ENCODE results near the gene EIF2D.
A peak's percentile ranks its signal among the peaks of the same experiment; 100 is the strongest.
"Not testable (repeated sequence)": the region's sequence is repeated elsewhere in the genome, so short reads cannot be mapped to it uniquely, and the experiment has no call there.

EIF2D gene

DNA sequence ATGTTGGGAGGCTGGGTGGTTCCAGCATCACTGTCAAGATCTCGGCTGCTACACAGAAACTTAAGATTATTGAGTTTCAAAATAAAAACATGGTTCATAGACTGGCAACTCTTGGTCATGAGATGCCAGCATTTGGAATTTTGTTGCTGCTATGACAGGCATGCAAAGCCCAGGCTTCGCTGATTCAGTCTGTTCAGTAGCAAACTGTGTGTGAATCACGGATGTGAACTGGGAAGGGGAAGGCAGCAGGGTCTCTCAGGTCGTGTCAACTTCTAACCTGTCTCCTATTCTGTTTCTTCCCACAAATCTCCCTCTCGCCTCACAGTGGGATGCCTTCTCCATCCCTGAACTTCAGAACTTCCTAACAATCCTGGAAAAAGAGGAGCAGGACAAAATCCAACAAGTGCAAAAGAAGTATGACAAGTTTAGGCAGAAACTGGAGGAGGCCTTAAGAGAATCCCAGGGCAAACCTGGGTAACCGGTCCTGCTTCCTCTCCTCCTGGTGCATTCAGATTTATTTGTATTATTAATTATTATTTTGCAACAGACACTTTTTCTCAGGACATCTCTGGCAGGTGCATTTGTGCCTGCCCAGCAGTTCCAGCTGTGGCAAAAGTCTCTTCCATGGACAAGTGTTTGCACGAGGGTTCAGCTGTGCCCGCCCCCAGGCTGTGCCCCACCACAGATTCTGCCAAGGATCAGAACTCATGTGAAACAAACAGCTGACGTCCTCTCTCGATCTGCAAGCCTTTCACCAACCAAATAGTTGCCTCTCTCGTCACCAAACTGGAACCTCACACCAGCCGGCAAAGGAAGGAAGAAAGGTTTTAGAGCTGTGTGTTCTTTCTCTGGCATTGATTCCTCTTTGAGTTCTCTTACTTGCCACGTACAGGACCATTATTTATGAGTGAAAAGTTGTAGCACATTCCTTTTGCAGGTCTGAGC, 25.5 kb downstream of the EIF2D start:
- no peak for DNase-seq (ENCODE audit: low spot score)

DNA sequence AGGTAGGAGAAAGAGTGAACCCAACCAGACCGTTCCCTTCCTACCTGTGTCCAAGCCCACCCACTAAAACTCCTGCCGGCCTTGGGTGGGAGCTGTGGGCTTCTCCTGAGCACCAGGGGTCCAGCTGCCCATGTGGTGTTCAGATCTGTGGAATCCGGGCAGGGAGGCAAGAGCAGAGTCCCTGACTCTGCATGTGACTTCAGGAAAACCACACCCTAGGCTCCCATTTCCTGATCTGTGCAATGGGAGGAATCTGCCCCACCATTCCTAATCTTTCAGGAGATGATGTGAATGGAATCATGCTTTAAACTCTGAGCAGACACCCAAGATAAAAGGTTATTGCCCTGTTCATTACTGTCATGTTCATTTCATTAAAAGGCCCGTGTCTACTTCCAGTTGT, 27.6 kb downstream of the EIF2D start:
- DNase-seq (ENCODE audit: low spot score) = no peak

DNA sequence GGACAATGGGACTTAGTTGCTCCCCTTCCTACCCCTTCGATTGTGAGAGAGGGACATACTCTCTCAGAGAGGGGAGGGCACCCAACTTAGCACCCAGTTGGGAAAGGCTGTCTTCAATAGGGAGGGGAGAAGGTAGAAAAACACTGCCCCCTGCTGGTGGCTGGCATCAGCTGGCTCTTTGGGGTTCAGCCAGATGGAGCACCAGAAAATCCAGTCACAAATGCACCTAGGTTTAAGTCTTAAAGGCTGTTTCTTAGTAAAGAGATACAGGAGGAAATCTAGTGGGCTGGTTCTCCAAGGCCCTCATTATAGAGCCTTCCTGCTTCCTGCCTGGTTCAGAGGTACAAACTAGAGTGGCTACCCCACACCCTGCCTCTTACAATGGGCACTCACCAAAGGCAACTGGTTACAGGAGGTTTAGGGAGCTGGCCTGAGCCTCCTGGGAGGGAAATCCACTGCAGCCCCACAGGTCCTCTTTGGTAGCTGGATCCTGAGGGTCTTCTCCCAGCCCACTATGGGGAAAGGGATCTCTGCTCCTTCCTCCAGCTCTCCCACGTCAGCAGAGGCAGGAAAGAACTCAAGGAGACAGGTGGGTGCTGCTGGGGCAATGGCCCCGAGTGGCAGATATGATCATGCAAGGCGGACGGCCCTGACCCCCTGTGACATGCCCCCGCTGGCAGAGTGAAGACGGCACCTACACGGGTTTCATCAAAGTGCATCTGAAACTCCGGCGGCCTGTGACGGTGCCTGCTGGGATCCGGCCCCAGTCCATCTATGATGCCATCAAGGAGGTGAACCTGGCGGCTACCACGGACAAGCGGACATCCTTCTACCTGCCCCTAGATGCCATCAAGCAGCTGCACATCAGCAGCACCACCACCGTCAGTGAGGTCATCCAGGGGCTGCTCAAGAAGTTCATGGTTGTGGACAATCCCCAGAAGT, 28.3 kb downstream of the EIF2D start:
- peak; percentile 70 for DNase-seq (ENCODE audit: low spot score)

DNA sequence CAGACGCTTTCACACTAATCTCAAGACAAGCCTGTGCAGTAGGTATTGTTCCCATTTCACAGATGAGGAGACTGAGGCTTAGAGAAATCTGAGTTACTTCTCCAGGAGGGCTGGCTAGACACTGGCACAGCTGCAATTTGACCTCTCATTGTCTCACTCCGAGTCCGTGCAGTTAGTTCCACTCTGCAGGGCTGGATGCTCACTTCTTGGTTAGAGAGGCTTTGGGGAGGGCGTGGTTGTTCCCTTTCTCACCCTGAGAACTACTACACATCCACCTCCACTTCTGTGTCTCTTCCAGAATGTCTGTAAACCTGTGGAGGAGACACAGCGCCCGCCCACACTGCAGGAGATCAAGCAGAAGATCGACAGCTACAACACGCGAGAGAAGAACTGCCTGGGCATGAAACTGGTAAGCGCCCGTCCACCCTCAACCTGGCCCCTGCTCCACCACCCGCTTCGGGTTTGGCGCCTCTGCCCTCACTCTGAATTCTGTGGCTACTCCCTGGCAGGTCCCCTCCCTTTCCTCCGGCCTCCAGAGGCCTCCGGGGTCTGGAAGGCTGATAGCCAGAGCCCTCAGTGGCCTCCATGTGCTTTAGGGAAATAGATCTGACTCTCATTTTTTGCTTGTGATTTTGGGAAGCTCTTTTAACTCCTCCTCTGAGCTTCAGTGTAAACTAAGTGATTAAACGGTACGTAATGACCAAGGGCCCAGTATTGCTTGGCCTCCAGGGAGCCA, 29.1 kb downstream of the EIF2D start:
- no peak for DNase-seq (ENCODE audit: low spot score)

DNA sequence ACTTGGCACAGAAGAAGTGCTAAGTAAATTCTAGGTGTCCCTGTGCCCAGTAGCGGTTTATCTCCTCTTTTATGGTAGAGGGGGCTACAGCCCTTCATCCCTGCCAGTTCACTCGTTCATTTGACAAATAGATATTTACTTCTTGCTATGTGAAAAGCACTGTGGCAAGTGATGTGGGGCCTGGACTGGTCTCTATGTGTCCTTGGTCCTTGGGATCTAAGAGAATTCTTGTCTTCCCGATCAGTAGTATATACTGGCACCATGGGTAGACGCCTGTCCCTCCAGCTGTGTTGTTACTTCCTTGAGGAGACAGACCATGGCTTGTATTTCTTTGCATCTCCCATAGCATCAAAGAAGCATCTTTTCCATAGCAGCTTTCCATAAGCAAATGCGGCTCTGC, 29.7 kb downstream of the EIF2D start:
- DNase-seq (ENCODE audit: low spot score) = no peak

DNA sequence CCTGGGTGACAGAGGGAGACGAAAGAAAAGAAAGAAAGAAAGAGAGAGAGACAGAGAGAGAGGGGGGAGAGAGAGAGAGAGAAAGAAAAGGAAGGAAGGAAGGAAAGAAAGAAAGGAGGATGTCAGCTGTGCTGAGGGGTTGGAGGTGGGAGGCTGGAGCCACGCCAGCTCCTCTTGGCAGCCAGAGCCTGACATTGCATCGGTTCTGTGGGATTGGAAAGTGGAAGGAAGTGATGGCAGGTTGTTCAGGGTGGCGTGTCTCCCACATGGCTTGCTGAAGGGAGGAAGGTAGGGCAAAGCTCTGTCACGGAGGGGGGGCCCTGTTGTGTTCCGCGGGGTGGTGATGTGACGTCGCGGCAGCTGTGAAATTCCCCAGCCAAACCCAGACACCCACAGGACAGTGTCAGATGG, 30.7 kb downstream of the EIF2D start:
- DNase-seq (ENCODE audit: low spot score) = no peak

DNA sequence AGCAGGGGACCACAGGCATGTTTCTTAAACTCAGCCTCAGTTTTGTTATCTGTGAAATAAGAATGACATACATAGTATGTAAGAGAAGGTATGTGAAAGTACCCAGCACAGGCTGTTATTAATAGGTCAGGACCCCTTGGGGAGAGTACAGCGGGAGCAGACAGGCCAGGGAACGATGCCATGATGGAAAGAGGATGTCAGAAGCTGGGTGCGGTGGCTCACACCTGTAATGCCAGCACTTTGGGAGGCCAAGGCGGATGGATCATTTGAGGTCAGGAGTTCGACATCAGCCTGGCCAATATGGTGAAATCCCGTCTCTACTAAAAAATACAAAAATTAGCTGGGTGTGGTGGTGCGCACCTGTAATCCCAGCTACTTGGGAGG, 31.2 kb downstream of the EIF2D start:
- DNase-seq (ENCODE audit: low spot score) = not testable (repeated sequence)

DNA sequence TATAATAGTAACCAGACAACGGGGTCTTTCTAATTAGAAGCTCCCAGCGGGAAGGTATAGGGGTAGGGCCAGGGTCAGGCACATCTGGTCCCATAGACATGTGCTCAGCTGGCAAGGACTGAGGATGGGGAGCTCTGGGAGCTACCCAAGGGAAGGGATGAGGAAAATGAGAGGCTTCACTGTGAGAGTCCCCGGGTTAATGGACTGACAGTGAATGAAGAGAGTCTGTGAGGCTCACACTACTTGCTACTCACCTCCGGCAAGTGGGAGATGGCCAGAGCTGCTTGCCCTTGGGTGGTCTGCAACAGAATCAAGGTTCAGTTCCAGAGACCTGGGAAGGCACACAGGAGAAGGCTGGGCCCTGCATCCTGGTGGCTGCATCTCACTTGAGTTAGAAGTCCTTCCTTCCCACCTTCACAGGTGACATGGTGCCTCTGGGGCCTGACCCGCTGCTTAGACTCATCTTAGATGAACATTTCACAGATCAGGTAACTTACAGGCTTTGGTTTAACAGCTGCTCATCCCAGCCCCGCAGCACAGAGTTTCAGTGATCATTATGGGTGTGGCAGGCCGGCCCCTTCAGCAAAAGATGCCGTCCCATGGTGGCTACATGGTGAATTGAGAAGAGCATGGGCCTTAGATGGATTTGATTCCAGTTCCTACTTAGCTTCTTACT, 31.7 kb downstream of the EIF2D start:
- DNase-seq (ENCODE audit: low spot score) = no peak

DNA sequence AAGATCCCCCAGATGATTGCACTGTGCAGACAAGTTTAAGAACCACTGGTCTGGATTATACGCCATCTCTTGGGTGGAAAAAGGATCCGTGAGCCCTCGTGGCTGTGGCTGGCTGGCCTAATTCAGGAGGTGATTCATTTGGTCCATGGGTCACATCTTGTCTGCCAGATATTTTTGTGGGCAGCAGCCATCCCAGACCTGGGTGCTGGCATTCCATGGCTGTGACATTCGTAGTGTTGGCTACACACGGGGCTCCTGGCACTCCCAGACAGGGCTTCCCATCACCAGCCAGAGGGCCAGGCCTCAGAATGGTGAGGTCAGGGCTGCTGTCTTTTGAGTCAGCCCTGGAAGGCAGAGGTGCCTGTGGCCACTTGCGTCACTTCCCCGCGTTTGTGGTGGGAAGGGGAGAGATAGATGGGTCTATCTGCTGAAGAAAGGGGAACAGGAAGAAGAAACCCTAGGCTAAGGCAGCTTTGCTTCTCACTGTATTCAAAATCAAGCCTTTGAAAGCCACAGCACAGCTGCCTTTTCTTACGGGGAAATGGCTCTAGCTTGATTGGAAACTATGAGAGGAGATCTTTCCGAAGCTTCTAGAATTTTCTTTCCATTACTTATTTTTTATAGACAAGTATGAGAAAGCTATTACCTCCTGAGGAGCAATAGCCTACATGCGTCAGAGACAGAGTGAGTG, 32.4 kb downstream of the EIF2D start:
- no peak for DNase-seq (ENCODE audit: low spot score)

DNA sequence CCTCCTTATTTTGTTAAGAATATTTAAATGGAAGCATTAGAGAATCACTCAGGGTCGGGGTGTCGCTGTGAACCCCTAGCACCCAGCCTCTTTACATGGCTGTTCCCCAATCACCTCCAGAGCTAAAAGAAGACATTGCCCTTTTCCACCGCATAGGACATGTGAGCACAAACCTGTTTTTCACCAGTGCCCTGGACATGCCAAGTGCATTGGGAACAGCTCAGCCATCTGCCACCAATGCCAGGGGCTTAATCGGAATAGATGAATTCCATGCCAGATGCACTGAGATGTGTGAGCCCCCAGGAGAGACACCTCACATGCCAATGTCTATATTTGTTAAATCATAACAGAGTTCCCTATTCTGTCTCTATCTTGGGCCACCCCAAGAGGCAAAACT, 33.3 kb downstream of the EIF2D start:
- no peak for DNase-seq (ENCODE audit: low spot score)

DNA sequence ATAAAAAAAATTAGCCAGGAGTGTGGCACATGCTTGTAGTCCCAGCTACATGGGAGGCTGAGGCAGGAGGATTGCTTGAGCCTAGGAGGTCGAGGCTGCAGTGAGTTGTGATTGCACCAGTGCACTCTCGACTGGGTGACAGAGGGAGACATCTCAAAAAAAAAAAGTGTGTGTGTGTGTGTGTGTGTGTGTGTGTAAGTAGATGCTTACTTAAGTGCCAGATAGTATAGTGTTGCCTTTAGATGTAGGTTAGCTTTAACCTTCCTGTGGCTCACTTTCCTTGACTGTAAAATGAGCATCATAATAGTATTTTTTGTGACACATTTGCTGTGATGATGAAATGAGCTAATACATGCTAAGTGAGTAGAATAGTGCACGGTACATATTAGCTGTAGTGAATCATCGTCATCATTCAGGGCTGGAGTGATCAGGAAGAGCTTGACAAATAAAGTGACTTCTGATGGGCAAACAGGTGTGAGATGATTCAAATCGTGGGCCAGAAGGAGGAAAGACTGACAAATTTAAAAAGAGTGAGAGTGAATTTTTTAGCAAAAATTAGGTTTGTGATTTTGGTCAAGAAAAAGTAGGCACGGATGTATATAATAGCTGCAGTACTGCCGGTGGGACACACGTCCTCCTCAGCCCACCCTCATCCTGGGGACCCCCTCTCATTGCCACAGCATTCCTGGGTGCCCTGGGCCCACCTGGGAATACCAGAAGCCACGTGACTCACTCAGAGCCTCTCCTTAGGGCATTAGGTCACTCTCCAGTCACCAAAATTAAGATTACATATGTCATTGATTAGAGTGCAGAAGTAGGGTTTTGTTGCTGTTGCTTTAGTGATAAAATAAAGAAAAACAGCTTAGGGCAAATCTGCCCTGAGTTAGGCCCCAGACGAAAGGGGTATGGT, 33.9 kb downstream of the EIF2D start:
- no peak for DNase-seq (ENCODE audit: low spot score)

DNA sequence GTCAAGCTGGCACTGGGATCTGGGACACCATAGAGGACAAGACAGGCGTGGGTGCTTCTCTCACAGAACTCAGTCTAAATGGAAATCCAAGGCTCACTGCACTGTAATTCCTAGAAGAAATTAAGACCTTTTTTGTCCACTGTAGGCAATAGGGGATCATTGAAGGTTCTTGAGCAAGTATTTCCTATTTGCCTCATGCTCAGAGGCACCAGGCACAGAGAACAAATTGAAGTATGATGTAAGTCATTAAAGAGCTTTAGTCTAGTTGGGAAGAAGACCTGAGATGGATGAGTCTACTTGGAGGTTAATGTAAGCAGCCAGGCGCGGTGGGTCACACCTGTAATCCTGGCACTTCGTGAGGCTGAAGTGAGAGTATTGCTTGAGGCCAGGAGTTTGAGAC, 34.6 kb downstream of the EIF2D start:
- no peak for DNase-seq (ENCODE audit: low spot score)

DNA sequence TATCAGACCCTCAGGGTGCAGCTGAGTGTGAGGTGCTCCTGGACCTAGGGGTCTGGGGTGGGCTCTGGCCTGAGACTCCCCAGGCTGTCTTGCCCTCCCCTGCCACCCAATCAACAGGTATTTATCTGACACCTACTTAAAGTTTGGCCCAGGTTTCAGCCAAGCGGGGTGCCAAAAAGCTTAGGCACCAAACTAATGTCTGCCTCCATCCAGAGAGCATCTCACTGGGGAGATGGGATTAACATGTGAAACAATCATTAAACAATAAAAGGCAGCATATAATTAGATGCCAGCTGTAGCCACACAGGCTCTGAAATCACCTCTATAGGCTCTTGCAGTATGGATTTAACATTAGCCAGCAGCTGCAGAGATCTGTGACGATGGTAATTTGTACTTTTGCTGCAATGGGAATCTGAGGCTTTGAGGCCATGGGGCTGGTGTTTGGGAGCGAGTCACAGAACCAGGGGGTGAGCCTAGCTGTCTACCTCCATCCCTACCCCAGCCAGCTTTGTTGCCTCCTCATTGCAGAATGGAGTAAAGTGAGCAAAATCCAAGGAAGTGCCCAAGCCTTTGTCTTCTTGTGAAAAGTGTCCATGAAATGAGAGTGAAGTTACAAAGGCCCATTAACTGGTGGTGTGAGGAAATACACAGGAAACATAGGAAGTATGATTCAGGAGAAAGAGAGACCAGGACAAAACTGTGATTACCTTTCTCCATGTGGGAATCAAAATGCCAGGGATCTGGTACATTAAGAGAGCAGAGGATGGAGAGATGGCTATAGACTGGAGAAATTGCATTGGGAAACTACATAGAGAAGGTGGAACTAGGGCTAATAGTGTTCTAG, 36.1 kb downstream of the EIF2D start:
- no peak for DNase-seq (ENCODE audit: low spot score)

DNA sequence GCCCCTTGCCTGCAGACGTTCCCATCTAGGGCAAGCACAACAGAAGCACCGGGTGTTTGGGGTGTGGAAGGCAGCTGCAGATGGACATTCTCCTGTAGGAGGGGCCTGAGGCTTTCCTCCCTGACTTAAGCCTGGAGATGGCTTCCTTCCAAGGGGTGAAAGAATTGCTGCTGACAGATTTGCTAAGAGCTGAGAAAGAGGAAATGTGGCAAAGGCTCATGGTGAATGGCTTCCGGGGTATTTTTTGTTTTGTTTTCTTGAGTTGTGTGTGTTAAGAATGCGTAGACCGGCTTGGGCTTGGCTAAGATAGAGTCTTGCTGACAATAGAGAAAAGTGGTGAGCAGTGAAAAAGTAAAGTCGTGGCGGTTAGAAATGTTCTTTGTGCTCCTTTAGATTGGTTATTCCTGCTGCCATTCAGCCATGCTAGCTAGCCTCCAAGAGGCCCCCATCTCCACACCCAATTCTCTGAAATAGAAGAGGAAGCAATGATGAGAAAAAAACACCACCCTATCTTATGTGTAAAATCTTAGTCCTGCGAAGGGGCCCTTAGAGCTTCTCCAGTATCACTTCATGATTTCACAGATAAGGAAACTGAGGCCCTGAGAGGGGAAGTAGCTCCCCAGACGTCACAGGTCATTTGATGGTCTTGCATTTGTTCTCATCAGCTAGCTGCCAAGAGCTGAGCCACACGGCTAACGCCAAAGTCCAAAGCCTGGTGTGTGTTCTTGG, 36.9 kb downstream of the EIF2D start:
- no peak for DNase-seq (ENCODE audit: low spot score)

DNA sequence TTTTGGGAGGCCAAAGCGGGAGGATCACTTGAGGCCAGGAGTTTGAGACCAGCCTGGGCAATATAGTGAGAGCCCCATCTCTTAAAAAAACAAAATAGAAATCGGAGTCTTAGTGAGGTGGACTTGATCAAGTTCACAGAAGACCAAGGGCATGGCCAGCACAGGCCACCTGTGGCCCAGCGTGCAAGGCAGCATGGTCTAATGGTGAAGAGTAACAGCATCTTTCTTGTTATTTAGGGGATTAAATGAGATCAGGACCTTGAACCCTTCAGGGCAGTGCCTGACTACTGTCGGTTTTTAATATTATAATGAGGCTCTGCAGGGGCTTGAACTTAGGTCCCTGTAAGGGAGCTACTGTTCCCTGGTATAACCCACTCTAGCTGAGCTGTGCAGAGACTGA, 38.5 kb downstream of the EIF2D start:
- DNase-seq (ENCODE audit: low spot score) = no peak

DNA sequence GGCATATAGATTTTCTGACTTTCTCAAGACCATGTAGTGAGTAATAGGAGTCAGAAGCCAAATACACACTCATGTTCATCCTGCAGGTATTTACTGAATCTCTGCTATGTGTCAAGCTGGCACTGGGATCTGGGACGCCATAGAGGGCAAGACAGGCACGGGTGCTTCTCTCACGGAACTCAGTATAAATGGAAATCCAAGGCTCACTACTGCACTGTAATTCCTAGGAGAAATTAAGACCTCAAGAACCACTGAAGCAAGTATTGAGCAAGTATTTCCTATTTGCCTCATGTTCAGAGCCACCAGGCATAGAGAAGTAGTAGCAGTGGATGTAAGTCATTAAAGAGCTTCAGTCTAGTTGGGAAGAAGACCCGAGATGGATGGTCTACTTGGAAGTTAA, 38.9 kb downstream of the EIF2D start:
- DNase-seq (ENCODE audit: low spot score) = no peak

DNA sequence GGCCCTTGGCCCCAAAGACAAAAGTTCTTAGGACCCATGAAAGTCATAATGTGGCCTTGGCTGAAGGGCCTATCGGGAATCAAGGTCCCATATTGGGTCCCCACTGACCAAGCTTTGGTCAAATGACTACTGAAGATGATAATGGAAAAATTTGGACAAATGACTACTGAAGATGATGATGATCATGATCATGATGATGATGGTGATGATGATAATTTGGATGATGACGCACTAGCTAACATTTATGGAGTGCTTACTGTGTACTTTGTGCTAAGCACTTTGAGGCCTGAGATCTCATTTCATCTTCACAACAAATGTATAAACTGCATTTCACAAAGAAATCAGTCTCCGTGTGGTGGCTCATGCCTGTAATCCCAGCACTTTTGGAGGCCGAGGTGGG, 39.4 kb downstream of the EIF2D start:
- no peak for DNase-seq (ENCODE audit: low spot score)

DNA sequence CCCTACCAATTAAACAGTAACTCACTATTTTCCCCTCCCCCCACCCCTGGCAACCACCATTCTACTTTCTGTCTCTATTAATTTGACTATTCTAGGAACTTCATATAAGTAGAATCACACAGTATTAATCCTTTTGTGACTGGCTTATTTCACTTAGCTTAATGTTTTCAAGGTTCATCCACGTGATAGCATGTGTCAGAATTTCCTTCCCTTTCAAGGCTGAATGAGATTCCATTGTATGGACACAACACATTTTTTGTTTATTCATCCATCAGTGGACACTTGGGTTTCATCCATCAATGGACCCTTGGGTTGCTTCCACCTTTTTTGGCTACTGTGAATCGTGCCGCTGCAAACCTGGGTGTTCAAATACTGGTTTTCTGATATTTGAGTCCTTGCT, 41.7 kb downstream of the EIF2D start:
- no peak for DNase-seq (ENCODE audit: low spot score)
